Activated CD4-positive, alpha-beta T cell treated with anti-CD3 and anti-CD28 coated beads, Interleukin-2, Interleukin-6, amounts not matched to agents 100 ng/mL and 50 ng/mL, durations not matched to agents 16 hours and 8 hours (primary cell): Measurements from ENCODE around the gene SMAD5.

ENCODE experiments used
- DNase-seq: peaks from one replicate; pipeline ENCODE4 v3.0.0-alpha.2; 2020

SMAD5 gene

DNA sequence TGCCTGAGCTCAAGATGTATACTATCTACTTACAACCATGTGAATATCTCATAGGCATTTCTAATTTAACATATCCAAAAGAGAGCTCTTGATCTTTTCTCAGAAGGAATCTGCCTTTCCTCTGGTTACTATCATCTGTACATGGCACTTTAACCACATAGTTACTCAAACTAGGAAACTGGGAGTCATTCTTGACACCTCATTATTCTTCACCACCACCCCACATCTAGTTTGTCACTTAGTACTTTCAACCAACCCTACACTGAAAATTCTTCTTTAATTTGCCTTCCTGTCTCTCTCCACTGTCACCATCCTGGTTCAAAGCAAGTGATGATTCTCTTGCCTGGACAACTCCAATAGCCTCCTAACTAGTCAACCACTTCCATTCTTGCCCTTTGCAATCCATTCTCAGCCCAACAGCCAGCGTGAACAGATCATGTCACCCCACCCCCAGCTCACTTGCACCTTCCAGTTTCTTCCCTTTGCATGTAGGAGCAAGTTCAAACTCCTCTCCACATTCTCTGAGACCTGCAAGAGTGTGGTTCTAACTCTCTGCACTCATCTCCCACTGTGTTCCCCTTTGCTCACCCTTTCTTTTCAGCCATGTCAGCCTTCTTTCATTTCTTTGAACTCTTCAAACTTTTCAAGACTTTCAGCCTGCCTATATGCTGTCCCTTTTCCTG lies 17.3 kb upstream of the SMAD5 start:
- DNase-seq, result peak; percentile 33

DNA sequence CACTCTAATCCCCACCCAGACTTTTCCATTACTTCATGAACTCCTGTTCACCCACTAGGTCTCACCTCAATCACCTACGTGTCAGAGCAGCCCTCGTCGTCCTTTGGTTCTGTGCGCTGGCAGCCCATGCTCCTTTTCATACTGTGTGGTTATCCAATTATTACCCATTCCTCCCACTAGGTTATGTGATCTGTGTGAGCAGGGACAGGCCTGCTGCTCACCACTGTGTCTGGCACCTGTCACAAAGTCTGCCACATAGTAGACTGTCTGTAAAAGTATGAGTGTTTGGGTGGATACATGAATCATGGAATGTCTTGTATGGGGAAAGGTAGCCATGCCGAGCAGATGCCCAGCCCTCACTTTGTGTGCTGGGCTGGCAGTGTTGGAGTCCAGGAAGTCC lies 12.1 kb upstream of the SMAD5 start:
- DNase-seq, result no peak

DNA sequence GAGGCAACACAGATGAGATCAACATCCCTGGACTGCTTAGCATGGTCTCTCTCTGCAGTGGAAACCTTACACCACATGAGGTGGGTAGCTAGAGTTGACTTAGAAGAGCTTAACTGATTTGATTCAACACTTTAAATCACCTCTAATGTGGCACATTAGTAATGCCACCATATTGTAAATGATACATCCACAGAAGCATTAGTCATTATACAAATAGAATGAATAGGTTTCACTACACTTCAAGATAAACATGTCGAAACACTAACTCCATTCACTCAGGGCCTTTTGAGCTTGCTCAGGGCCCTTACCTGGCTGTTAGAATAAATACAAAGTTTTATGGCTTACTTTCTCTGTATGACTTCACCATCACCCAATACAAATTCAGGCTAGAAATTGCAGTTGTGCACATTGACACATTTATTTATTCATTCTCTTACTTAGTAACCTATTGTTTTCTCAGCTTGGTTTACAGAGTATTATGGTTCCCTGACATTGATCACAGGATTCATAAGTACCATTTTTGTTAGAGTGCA lies 9.3 kb upstream of the SMAD5 start:
- DNase-seq, result no peak

DNA sequence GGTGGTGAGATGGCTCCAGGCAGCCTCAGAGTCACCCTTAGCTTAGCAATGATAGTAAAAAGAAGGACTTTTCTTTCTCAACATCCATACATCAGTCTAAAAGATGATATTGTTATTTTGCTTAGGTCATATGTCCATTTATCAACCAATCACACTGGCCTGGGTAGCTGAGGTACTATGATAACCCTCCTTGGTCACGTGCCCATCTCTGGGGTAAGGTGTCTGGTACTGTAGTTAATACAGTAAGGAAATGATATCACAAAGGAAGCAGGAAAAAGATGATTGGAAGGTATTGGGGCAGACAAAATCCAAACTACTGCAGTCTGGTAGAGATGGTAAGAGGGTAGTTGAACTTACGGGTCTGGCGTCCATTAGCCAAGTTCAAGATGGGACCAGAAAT lies 5.1 kb upstream of the SMAD5 start:
- DNase-seq, result no peak

DNA sequence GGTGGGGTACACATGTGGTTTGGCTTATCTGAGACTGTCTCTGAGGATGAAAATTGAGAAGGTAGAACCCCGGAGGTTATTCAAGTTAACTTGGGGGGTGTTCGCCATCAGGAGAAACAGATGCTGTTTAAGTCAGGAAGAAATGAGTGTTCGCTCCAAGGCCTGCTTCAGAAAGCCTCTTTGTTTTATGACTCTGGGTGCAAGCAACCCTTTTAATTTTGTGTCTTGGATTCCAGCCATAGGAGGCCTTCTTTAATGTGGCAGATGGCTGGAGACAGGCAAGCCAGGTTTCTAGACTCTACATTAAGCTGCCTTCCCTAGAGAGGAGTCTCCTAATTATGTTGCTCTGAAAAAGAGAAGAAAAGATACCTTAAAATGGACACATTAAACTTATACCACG lies 4.2 kb upstream of the SMAD5 start:
- DNase-seq, result no peak

DNA sequence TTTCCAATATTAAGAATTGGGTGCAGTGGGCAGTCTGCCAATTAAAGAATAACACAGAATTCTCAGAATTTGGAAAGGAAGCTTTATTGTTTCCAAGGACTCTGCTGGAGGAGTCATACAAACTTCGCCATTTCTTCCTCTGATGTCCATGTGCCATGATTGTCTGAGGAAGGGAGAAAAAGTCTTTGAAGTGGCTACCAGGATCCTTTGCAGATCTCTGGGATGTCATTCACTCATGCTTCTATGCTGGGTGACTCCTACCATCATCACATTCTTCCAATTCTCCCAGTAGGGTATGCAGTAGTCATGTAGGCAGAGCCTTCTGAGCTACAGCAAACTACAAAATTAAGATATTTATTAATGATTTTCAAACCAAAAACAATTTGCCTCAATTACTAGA lies 3.2 kb upstream of the SMAD5 start:
- DNase-seq, result no peak

DNA sequence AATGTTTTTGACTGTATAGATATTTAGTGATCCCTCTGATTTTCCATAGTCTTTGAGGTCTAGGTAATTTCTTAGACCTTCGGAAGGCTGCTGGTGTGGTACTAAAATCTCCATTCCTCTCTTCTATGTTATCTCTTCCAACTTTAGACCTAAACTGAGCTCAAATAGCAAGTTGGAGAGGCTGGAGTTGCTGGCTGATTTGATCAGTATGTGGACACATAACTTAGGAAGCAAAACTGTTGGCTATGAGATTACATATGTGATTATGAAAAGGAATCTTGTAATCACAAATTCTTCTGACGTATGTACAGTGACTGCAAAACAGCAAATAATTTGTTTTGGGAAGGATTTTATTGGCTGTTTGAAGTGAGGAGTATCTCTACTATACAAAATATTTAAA lies 2.1 kb upstream of the SMAD5 start:
- DNase-seq, result no peak

DNA sequence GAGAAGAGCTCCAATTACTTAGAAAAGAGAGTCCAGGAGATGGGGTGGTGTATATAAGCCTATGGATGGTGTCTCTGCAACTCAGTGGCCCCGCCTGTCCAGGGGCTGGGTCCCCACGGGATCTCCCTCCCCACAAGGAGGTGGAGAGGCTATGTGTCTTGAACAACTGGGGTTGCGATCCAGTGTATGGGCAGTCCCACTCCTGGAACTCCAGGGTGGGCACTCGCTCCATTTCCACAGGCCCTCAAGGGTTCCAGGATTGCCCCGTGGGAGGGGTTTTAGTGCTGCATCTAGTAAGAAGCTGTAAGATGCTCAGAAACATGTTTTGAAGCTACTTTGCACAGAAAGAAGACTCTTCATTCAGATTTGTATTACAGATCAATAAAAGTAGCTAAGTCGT lies 558 bp upstream of the SMAD5 start:
- no peak for DNase-seq

DNA sequence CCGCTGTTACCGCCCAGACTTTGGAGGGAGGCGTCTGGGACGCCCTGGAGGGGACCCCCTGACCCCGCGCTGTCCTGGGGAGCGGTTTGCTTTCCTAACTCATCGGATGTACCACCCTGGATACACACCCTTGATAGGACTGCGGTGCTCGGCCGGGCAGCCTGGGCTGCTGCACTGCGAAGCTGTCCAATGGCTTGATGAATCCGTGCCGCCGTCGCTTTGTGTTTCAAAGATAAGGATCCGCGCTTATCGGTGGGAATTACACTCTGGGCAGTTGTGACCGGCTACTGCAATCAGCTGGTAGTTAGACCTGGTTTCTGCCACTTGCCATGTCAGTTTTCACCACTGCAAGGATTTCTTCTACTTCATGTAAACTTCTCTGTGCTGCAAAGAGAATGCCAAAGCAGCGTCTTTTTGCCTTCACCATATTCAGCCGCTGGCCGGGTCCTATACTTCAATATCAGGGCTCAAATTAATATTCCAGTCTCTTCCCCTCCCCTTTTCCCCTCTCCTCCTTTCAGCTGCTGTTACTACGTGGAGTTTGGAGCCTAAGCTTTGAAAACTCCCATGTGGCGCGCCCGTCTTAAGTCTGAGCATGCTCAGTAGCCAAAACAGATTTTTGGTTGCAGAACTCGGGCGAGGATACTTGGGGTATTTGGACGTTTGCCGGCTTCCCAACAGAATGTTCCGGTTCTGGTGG lies 727 bp downstream of the SMAD5 start:
- DNase-seq, result peak; percentile 20

DNA sequence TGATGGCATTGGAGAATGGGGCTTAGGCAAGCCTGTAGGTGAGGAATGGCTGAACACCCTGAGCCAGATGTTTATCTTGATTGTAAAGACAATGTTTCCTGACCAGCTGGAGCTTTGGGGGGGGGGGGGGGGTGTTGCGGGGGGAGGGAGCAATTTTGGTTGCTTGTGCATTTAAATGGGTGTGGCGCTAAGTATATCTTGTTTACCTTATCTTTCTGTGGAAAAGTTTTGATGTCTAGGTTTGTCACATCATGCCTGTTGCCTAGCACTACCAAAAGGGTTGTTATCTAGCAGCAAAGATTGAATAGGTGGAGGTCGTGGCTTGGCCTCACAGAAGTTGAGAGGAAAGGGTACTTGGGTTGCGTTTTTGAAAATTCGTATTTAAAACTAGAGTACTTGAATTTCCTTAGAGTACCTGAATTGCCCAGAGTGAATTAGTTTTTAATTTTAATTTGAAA lies 1.3 kb downstream of the SMAD5 start:
- DNase-seq, result no peak

DNA sequence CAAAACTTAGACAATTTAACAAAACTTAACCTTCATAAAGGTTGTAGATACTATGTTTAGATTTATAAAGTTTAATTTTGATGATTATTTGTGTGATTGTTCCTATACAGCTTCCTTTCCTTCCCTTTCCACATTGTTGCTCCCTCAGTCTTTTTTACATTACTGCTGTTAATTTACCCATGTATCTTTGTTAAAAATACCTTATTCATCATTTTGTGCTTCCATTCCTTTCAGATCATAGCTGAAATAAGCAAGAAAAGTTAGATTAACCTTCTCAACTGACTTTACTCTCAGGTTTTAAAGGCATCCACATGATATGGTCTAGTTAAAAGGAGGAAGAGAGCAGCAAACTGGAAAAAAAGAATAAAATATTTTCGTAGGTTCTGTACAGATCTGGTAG lies 2.0 kb downstream of the SMAD5 start:
- no peak for DNase-seq

DNA sequence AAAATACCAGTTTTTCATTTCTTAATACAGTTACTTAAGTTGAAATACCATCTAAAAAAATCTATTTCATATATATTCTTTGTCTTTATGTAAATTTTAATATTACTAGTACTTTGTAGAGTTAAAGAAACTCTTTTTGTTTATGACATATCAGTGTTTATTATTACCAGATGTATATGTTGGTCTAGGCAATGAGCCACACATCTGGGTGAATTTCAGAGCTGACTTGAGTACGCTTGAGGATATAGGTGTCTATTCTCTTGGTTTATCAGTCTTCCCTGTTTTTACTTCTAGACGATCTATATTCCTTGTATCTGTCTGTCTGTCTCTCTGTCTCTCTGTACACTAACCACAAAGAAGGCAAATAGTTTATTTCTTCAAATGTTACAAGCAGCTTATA lies 2.9 kb downstream of the SMAD5 start:
- no peak for DNase-seq

DNA sequence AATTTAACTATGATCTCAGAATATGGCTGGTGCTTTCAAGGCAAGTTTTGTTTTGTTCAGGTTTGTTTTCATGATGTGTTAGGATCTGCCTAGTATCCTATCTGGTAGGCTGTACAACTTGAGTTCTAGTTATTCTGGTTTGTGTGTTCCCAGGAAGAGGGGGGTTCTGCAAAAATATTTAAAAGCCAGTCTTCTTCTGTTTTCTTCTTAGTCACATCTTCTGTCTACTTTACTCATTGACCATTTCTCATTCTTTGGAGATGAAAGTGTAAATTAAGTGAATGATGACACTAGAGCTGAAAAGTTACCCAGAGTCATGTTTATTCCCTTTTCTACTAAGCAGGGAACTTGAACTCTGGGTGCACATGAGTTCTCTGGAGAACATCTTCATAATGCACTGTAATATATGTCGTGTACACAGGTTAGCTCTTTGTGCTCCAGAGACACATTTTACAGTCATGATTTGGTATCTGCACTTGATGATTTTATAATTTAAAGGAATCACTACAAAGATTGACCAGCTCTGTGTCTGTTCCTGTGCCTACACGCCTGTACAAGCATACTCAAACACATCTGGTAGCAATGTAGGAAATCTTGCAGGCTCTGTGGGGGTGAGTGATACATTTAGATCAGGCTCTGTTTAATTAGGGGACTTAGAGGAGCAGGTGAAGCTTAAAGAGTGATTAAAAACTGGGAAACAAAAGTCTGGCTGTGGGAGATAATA lies 5.0 kb downstream of the SMAD5 start:
- DNase-seq, result no peak

DNA sequence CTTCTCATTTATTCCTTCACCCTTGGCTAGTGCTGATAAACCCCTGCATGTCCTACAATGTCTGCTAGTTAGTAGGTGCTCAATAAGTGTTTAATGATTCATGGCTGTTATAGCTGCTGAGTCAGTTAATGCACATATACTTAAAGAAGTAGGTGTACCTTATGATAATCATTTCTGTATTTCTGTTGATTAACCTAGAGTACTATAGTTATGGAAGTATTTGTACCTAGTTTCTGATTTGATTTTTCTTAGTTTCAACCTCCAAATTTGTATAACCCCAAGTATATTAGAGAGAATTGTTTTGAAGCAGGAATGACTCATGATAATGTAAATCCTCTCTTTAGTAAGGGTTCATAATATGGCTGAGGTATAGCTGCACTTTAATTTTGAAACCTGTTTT lies 8.9 kb downstream of the SMAD5 start:
- peak; percentile 23 for DNase-seq

DNA sequence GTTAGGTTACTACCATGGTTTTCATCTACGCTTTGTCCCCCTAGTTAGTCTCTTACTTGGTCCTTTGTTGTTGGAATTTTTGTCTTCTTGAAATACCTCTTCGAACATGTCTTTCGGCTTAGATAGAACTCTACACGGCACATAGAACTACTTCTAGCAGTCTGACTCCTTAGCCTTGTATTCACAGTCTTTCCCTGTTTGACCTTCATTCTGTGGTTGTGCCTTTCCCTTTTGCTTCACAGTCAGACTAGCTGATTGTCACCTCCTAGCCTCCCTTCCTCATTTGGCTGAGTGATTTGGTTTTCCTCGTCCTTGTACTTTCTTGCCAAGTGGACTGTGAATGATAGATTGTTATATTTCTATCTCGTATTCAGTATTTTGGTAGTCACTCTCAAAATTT lies 10.7 kb downstream of the SMAD5 start:
- DNase-seq, result no peak

DNA sequence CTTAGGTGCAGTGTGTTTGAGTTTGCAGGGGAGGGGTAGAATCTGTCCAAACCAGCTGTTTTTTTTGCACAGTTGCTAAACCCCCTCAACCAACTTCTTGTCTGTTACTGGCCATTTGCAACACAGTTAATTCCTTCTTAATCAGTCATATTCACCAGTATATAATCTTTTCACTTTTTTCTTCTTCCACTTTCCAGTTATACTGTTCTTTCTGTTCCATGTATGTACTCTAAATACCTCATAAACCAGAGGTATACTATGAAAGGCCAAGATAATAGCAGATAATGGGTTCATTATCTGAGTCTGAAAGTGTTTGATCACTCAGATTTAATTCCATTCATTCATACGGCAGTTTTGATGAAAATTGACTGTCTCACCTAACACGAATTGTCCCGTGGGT lies 11.1 kb downstream of the SMAD5 start:
- DNase-seq, result no peak

DNA sequence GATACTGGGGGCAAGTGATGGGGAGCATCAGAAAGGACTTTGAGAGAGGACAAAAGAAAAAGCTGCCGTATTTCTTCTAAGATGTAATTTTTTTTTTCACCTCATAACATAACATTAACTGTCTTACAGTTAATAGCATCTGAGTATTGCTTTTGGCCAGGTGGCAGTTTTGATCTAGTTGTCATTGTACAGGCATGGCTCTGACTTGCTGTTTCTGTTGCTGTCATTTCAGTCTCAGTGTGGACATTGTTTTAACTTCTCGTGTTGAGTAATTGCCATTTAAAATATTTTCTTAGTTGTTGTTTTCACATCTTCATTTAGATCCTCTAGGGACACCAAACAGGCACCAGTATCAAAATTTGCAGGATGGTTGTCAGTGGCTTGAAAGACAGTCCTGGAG lies 12.4 kb downstream of the SMAD5 start:
- no peak for DNase-seq

DNA sequence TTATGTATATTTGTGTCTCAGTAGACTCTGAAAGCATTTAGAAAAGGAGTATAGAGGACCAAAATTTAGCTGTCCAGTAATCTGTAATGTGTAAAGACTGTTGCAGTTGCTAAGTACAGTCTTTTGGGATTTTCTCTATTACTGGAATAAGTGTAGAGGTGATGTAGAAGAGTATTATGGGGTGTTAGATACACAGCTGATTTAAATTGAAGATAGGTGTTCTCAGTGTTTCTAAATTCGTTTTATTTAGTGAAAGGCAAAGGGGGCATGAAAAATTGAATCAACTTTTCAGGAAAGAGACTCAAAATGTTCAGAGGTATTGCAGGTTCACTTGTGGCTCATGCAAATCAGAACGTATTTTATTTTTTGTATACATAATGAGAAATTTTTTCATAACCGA lies 13.6 kb downstream of the SMAD5 start:
- DNase-seq, result no peak

DNA sequence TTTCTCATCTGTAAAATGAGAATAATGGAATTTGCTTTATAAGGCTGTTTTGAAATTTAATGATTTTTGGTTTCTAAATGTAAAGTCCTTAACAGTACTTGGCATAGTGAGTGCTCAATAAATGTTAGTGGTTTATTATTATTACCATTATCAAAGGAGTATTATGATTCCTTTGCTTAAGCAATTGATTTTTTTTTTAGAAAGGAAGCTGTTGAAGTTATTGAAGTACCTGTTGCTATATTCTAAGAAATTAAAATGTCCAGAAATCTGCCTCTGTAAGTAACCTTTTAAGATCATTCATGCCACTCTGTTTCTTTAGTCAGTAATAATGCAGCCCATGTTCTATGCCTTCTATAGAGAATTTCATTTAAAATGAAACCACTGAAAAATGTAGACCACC lies 15.0 kb downstream of the SMAD5 start:
- no peak for DNase-seq

DNA sequence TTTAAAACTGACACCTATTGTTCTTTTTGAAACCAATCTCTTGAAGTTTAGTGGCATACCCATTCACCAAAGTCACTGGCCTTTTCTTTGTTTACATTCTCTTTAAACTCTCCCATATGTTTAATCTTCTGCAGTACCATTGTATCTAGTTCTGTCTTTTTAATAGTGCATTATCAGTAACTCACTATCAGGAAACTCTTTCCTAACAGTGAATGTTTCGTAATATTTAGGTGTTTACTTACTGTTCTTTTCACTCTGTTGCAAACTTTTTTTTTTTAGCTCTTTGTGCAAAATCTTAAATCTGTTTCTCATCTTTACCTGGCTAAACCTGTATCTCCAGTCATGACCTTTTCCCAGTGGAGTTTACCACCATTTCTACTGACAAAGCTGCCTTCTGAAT lies 17.2 kb downstream of the SMAD5 start:
- DNase-seq, result no peak

DNA sequence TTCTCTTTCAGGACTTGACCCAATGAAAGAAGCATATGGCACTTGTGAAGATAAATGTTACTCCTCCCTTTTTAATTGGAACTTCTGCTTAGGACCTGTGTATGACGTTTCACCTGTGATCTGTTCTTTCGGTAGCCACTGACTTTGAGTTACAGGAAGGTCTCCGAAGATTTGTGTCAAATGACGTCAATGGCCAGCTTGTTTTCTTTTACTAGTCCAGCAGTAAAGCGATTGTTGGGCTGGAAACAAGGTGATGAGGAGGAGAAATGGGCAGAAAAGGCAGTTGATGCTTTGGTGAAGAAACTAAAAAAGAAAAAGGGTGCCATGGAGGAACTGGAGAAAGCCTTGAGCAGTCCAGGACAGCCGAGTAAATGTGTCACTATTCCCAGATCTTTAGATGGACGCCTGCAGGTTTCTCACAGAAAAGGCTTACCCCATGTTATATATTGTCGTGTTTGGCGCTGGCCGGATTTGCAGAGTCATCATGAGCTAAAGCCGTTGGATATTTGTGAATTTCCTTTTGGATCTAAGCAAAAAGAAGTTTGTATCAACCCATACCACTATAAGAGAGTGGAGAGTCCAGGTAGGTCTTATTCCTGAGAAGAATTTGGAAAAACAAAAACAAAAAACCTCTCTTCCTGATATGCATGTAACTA lies 21.1 kb downstream of the SMAD5 start:
- no peak for DNase-seq

DNA sequence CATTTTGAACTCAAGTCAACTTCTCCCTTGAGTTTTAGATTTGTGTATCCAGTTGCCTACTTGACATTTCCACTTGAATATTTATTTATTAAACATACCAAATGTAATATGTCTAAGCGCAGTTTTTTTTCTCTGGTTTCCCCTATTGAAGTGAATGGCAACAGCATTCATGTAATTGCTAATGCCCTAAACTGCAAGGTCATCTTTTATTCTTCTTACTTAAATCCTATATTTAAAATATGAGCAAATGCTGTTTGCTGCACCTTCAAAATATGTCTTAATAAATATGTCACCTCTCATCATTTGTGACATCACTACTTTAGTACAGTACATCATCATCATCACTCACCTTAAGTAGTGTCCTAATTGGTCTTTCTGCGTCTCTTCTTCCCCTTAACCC lies 22.4 kb downstream of the SMAD5 start:
- DNase-seq, result no peak

DNA sequence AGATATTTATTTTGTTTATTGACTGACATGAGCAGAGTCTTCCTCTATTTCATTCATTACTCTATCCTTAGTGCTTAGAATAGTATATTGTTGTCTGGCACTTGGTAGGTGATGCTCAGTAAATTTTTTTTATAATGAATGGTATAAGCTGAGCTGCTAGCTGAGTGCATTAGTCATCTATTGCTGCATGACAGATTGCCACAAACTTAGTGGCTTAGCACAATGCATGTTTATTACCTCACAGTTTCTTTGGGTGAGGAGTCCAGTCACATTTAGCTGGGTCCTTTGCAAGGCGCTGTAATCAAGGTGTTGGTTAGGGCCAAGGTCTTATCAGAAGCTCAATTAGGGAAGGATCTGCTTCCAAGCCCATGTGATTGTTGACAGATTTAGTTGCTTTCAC lies 23.1 kb downstream of the SMAD5 start:
- DNase-seq, result no peak

DNA sequence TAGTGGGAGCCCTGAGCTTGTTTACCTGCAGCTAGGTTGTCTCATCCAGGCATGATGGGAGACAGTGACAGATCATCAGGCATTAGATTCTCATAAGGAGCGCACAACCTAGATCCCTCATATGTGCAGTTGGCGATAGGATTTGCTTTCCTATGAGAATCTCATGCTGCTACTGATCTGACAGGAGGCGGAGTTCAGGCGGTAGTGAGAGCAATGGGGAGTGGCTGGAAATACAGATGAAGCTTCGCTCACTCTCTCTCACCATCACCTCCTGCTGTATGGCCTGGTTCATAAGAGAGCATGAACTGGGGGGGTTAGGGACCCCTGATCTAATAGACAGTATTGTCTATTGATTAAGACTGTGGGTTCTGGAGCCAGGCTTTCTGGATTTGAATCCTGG lies 24.9 kb downstream of the SMAD5 start:
- DNase-seq, result no peak
